Spleen (tissue), 11 donors: ENCODE measurements around the gene TEX44. TPM values are rescaled to one million over a fixed set of nuclear protein-coding genes. Genes with fewer than 3 reads are reported as not detected.
"Not testable (repeated sequence)": the region's sequence is repeated elsewhere in the genome, so short reads cannot be mapped to it uniquely, and the experiment has no call there.

Experiments used
- DNase-seq: peaks from one replicate; pipeline ENCODE4 v3.0.0-alpha.2; 2020
- H3K27ac ChIP-seq, 8 donors: fragments of 200-600 bp; sonication (generic) in 7 of 8; 1 replicate in 4 of 8; 2 replicates in 4 of 8; pipeline versions ENCODE4 v1.5.0 to v1.8.0; 2016 to 2021; ENCODE audit warnings: inconsistent platforms in 4 of 8, mild to moderate bottlenecking in 4 of 8, moderate library complexity in 1 of 8
- H3K27me3 ChIP-seq, 7 donors: fragments of 200-600 bp; sonication (generic) in 6 of 7; replicated peaks in 1 of 7; 1 replicate in 4 of 7; 2 replicates in 3 of 7; pipeline versions ENCODE4 v1.5.0 to v1.8.0; 2016 to 2021; ENCODE audit warnings: inconsistent platforms in 3 of 7, mild to moderate bottlenecking in 1 of 7
- H3K36me3 ChIP-seq, 6 donors: fragments of 200-600 bp; sonication (generic) in 5 of 6; 1 replicate in 4 of 6; 2 replicates in 2 of 6; pipeline versions ENCODE4 v1.5.0 to v1.8.0; 2016 to 2021; ENCODE audit warnings: inconsistent platforms in 2 of 6
- H3K4me1 ChIP-seq, 6 donors: fragments of 200-600 bp; sonication (generic) in 5 of 6; 1 replicate in 3 of 6; 2 replicates in 3 of 6; pipeline versions ENCODE4 v1.5.0 to v1.8.0; 2016 to 2021; ENCODE audit warnings: inconsistent platforms in 3 of 6
- H3K4me3 ChIP-seq, 8 donors: fragments of 200-600 bp; sonication (generic) in 7 of 8; 1 replicate in 4 of 8; 2 replicates in 4 of 8; pipeline versions ENCODE4 v1.5.0 to v1.8.0; 2016 to 2021; ENCODE audit warnings: inconsistent platforms in 4 of 8, mild to moderate bottlenecking in 4 of 8, moderate library complexity in 2 of 8
- H3K9me3 ChIP-seq, 8 donors: fragments of 200-600 bp; sonication (generic) in 7 of 8; 1 replicate in 4 of 8; 2 replicates in 4 of 8; pipeline versions ENCODE4 v1.5.0 to v1.8.0; 2016 to 2021; ENCODE audit warnings: inconsistent platforms in 4 of 8
- CTCF ChIP-seq, 11 experiments: fragments of 200-600 bp in 7 of 11; fragments of 450-650 bp in 4 of 11; sonication (generic) in 4 of 11; IDR thresholded peaks in 8 of 11; conservative IDR thresholded peaks in 3 of 11; 1 replicate in 7 of 11; 2 replicates in 4 of 11; pipeline versions ENCODE4 v1.4.0 to v1.8.0; 2016 to 2021; ENCODE audit warnings: antibody characterized with exemption in 11 of 11, inconsistent platforms in 4 of 11, mild to moderate bottlenecking in 1 of 11
- POLR2A ChIP-seq, 3 donors: fragments of 450-650 bp; IDR thresholded peaks; one replicate each; pipeline ENCODE4 v1.5.1; 2017; ENCODE audit warnings: antibody characterized with exemption in 3 of 3, mild to moderate bottlenecking in 1 of 3
- POLR2AphosphoS5 ChIP-seq, 3 donors: sonication (generic); formaldehyde crosslinking; IDR thresholded peaks; one replicate each; pipeline ENCODE4 v1.5.1; 2017; ENCODE audit warnings: antibody characterized with exemption in 3 of 3
- WGBS, 5 donors: extraction: QIAGEN DNeasy Blood & Tissue Kit in 3 of 5; methylation state at CpG; one replicate each; pipeline versions ENCODE4 v1.1.5 to v1.1.7; 2013 to 2018; 5-methylcytosine and 5-hydroxymethylcytosine counted together
- intact Hi-C: fragments of 100-400 bp; cut with DNase I; formaldehyde crosslinking; loops from one replicate; pipeline ENCODE4 v1.15.0; 2023; ENCODE audit warnings: low total_unique reads
- polyA plus RNA-seq, 3 donors: library from polyadenylated mRNA; stranded (reverse); fragments of 200-250 nt; gene quantifications; one replicate each; pipeline ENCODE4 v1.2.1, GENCODE V29; 2013
- total RNA-seq, 7 donors: library from RNA; depleted of rRNA in 3 of 7; stranded (reverse); fragments of >200 nt in 3 of 7; fragmentation: NEBNext Ultra II Directional in 4 of 7; extraction: Animal tissue kit (Norgen Biotek cat#: 25700) in 4 of 7; gene quantifications; one replicate each; pipeline versions ENCODE4 v1.1.0 to v1.2.1, GENCODE V29; 2016 to 2021
- donor health status: healthy with polysubstance abuse.
- donor health status: DM: no; HTN: no; CAD: no; lungs with moderate emphysema.
- donor health status: DM: no; HTN: no; CAD: no.
- donor health status: Bipolar disorder and iron deficiency.
- donor health status: healthy.
- donor health status: DM: no; HTN: no; CAD: no.
- donor health status: DM: yes; HTN: yes; CAD: no.

TEX44 gene
- total and polyA plus RNA-seq, 10 donors = not detected

GRCh38 chr2:231579560-231579959 lies 13.1 kb upstream of the TEX44 start:
- no peak for DNase-seq
- Histone ChIP-seq H3K9me3 (no peaks in the 10 kb centered on the region), H3K27me3 (no peaks in the 10 kb centered on the region), H3K27ac (no peak overlapping the region), H3K4me3 (no peak overlapping the region), H3K36me3 (no peaks in the 10 kb centered on the region), H3K4me1 (no peaks in the 10 kb centered on the region)
- whole genome bisulfite sequencing, 5 donors = 92 to 98% (median 94%) methylated on average over 3 of the region's 3 CpGs
- intact Hi-C loops = no loop called here
- no peak for TF ChIP-seq CTCF (IDR thresholded peaks at IDR 0.05 in 8 of 11, conservative IDR thresholded peaks at IDR 0.05 in 3 of 11)
- no peak for TF ChIP-seq POLR2A (IDR thresholded peaks at IDR 0.05)
- no peak for TF ChIP-seq POLR2AphosphoS5 (IDR thresholded peaks at IDR 0.05)

GRCh38 chr2:231581328-231581727 lies 11.3 kb upstream of the TEX44 start:
- TF ChIP-seq POLR2AphosphoS5 (IDR thresholded peaks at IDR 0.05) = no peak
- Histone ChIP-seq H3K9me3 (no peaks in the 10 kb centered on the region), H3K4me3 (no peak overlapping the region), H3K27me3 (no peaks in the 10 kb centered on the region), H3K4me1 (no peaks in the 10 kb centered on the region), H3K36me3 (no peaks in the 10 kb centered on the region), H3K27ac (no peak overlapping the region)
- intact Hi-C loops = no loop called here
- no peak for DNase-seq
- WGBS, 5 donors = 78 to 86% (median 81%) methylated on average over 4 of the region's 4 CpGs

GRCh38 chr2:231583982-231584381 lies 8.7 kb upstream of the TEX44 start:
- no peaks in the 10 kb centered on the region for H3K9me3 ChIP-seq
- no peak overlapping the region for H3K4me3 ChIP-seq
- H3K36me3 ChIP-seq = no peaks in the 10 kb centered on the region
- 56 to 74% (median 69%) methylated on average over 11 of the region's 11 CpGs for WGBS, 5 donors
- no peak overlapping the region for H3K27ac ChIP-seq
- no peaks in the 10 kb centered on the region for H3K27me3 ChIP-seq
- TF ChIP-seq POLR2AphosphoS5 (IDR thresholded peaks at IDR 0.05) (no peak), CTCF (IDR thresholded peaks at IDR 0.05 in 8 of 11, conservative IDR thresholded peaks at IDR 0.05 in 3 of 11) (no peak), POLR2A (IDR thresholded peaks at IDR 0.05) (no peak)
- intact Hi-C loops = no loop called here
- DNase-seq = no peak
- H3K4me1 ChIP-seq = no peaks in the 10 kb centered on the region

- H3K4me1 ChIP-seq, DNase-seq, H3K36me3 ChIP-seq, H3K4me3 ChIP-seq, intact Hi-C loops, H3K9me3 ChIP-seq, H3K27me3 ChIP-seq, H3K27ac ChIP-seq: not testable (repeated sequence)
- 85 to 100% (median 92%) methylated on average over 1 of the region's 1 CpG for WGBS, 5 donors
Measured at GRCh38 chr2:231587744-231588143, 4.9 kb upstream of the TEX44 start.

- Histone ChIP-seq H3K4me3 (no peak overlapping the region), H3K9me3 (no peaks in the 10 kb centered on the region), H3K4me1 (no peaks in the 10 kb centered on the region), H3K27me3 (no peaks in the 10 kb centered on the region), H3K27ac (no peak overlapping the region), H3K36me3 (no peaks in the 10 kb centered on the region)
- intact Hi-C loops = no loop called here
- no peak for DNase-seq
- no peak for TF ChIP-seq POLR2A (IDR thresholded peaks at IDR 0.05)
- TF ChIP-seq CTCF (IDR thresholded peaks at IDR 0.05 in 8 of 11, conservative IDR thresholded peaks at IDR 0.05 in 3 of 11) = no peak
- TF ChIP-seq POLR2AphosphoS5 (IDR thresholded peaks at IDR 0.05) = no peak
- WGBS, 5 donors = 89 to 92% (median 90%) methylated on average over 7 of the region's 7 CpGs
Measured at GRCh38 chr2:231589656-231590055, 3.0 kb upstream of the TEX44 start.
